GM19193 (cell line): ENCODE results near the gene NDRG2.

Source experiments
- POLR2A ChIP-seq: IDR thresholded peaks from 4 replicates; pipeline ENCODE4 v1.6.1; 2011; ENCODE audit not compliant: insufficient read depth, insufficient read length; ENCODE audit errors: extremely low read depth

NDRG2 gene

GRCh38 chr14:21024585-21025370, at the start of gene NDRG2:
Gene NDRG2 (minus strand): TSS chr14:21025061. CDS start chr14:21023315, 1,746 bp downstream.
- TF ChIP-seq POLR2A, result no peak

DNA sequence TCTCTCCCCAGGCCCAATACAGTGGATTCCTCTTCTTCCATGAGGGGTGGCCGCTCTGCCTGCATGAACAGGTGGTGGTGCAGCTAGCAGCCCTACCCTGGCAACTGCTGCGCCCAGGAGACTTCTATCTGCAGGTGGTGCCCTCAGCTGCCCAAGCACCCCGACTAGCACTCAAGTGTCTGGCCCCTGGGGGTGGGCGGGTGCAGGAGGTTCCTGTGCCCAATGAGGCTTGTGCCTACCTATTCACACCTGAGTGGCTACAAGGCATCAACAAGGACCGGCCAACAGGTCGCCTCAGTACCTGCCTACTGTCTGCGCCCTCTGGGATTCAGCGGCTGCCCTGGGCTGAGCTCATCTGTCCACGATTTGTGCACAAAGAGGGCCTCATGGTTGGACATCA, 49.1 kb upstream of the NDRG2 start:
- TF ChIP-seq POLR2A, result no peak

GRCh38 chr14:21072781-21073339, 48.0 kb upstream of the NDRG2 start:
- TF ChIP-seq POLR2A, result no peak

GRCh38 chr14:21072031-21072473, 47.2 kb upstream of the NDRG2 start:
- no peak for TF ChIP-seq POLR2A

GRCh38 chr14:21071225-21072030, 46.6 kb upstream of the NDRG2 start:
- no peak for TF ChIP-seq POLR2A

GRCh38 chr14:21070610-21071224, 45.9 kb upstream of the NDRG2 start:
- TF ChIP-seq POLR2A, result no peak

- no peak for TF ChIP-seq POLR2A
Observed at GRCh38 chr14:21070083-21070609, 45.3 kb upstream of the NDRG2 start, which contains the start of gene ARHGEF40. Gene ARHGEF40 (plus strand): TSS chr14:21070304. CDS start chr14:21070397, 93 bp downstream.

- no peak for TF ChIP-seq POLR2A
Observed at GRCh38 chr14:21069388-21070082, 44.7 kb upstream of the NDRG2 start.

- no peak for TF ChIP-seq POLR2A
Observed at GRCh38 chr14:21068521-21069387, 43.9 kb upstream of the NDRG2 start.

DNA sequence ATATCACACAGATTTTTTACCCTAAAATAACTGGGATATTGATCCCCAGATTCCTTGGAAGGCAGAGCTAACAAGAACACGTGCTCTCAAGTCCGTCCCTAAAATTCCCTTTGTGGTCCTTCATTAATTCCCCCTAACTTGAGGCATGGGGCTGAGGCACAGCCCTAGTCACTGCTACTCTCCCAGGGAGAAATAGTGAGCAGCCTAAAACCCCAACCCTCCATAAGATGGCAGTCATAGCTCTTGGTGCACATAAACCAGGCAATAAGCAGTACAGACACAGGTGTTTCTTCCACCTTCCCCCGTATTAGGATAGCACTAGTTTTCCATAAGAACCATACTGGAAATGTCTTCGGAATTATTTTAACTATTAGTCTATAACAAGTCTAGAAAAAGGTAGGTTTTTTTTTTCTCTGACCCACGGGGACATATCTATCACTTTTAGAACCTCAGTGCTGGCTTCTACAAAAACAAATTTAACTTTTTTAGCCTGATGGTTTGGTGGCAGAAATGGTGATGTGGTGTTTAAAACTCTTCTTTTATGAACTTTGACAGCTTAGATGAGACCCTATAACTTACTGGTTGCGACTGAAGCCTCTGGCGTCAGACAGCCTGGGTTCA, 42.1 kb upstream of the NDRG2 start:
- TF ChIP-seq POLR2A, result no peak

GRCh38 chr14:21063479-21063878, 38.6 kb upstream of the NDRG2 start:
- TF ChIP-seq POLR2A, result no peak

DNA sequence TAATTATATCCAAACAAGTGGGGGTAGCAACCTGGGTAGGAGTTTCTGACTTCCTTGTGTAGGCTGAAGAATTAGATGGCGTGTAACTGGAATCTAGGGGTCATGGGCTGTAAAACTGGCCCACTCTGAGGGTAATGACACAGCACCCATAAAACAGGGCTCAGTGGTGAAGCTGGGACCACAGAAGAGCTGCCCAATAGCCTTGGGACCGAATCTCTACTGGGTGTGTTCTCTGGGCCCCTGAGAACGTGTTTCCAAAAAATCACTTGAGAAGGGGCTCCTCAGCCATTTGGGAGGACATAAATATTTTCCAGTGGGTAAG, 36.4 kb upstream of the NDRG2 start:
- no peak for TF ChIP-seq POLR2A
